Adrenal gland (tissue), 12 donors: ENCODE measurements around the gene SCGB1A1. TPM values are rescaled to one million over a fixed set of nuclear protein-coding genes. Genes with fewer than 3 reads are reported as not detected.

Source experiments
- DNase-seq, 7 donors: peaks; one replicate each; pipeline ENCODE4 v3.0.0-alpha.2; 2019 to 2020
- H3K27ac ChIP-seq, 5 donors: fragments of 200-600 bp; sonication (generic) in 4 of 5; 1 replicate in 3 of 5; 2 replicates in 2 of 5; pipeline versions ENCODE4 v1.5.1 to v1.8.0; 2016 to 2020; ENCODE audit warnings: mild to moderate bottlenecking in 1 of 5
- H3K27me3 ChIP-seq: fragments of 200-600 bp; 2 replicates; pipeline ENCODE4 v1.8.0; 2021
- H3K36me3 ChIP-seq, 2 donors: fragments of 200-600 bp; replicated peaks in 1 of 2; 1 replicate in 1 of 2; 2 replicates in 1 of 2; pipeline versions ENCODE4 v1.5.1 to v1.8.0; 2018 to 2022
- H3K4me1 ChIP-seq, 2 donors: fragments of 200-600 bp; replicated peaks in 1 of 2; 1 replicate in 1 of 2; 2 replicates in 1 of 2; pipeline versions ENCODE4 v1.5.1 to v1.8.0; 2018 to 2021
- H3K4me3 ChIP-seq, 4 donors: fragments of 200-600 bp; sonication (generic) in 3 of 4; one replicate each; pipeline ENCODE4 v1.5.1; 2016 to 2018
- H3K9me3 ChIP-seq, 3 donors: fragments of 200-600 bp; sonication (generic) in 1 of 3; replicated peaks in 1 of 3; 1 replicate in 2 of 3; 2 replicates in 1 of 3; pipeline versions ENCODE4 v1.5.1 to v1.8.0; 2016 to 2021
- POLR2A ChIP-seq, 2 donors: fragments of 450-650 bp; IDR thresholded peaks; one replicate each; pipeline ENCODE4 v1.6.1; 2017; ENCODE audit warnings: antibody characterized with exemption in 2 of 2, mild to moderate bottlenecking in 2 of 2, moderate library complexity in 1 of 2
- WGBS, 4 donors: extraction: QIAGEN DNeasy Blood & Tissue Kit in 2 of 4; methylation state at CpG; one replicate each; pipeline versions ENCODE4 v1.1.5 to v1.1.7; 2013 to 2017; 5-methylcytosine and 5-hydroxymethylcytosine counted together
- intact Hi-C, 2 donors: fragments of 100-400 bp; cut with DNase I; formaldehyde crosslinking; loops; one replicate each; pipeline versions ENCODE4 v1.14.1 to v1.15.0; 2022 to 2023
- polyA plus RNA-seq, 3 donors: library from polyadenylated mRNA; stranded (reverse); fragments of 200-250 nt in 2 of 3; fragments of 350-450 nt in 1 of 3; fragmentation: Illumina TruSeq in 1 of 3; extraction: RNeasy Lipid Tissue Mini Kit (QIAGEN cat#74804) in 1 of 3; gene quantifications; one replicate each; pipeline ENCODE4 v1.2.3, GENCODE V29; 2013 to 2014
- total RNA-seq, 9 donors: library from RNA; depleted of rRNA in 4 of 9; stranded (reverse); fragments of >200 nt in 4 of 9; fragments of 120-200 nt in 1 of 9; fragmentation: NEBNext Ultra II Directional in 1 of 9; extraction: Animal tissue kit (Norgen Biotek cat#: 25700) in 1 of 9; gene quantifications; one replicate each; pipeline versions ENCODE4 v1.1.0 to v1.2.4, GENCODE V29; 2013 to 2023
- TF ChIP-seq, protein P1 (sequence below), 6 experiments: fragments of 450-650 bp in 4 of 6; fragments of 200-600 bp in 2 of 6; sonication (generic) in 1 of 6; IDR thresholded peaks; 1 replicate in 5 of 6; 2 replicates in 1 of 6; pipeline versions ENCODE4 v1.5.1 to v1.8.0; 2016 to 2021; ENCODE audit warnings: antibody characterized with exemption in 6 of 6, mild to moderate bottlenecking in 2 of 6, moderate library complexity in 1 of 6
- donor health status: healthy with polysubstance abuse.
- donor health status: Bipolar disorder and iron deficiency.
- donor health status: DM: yes; HTN: yes; CAD: no.
- donor health status: DM: no; HTN: no; CAD: no.
- donor health status: DM: no; HTN: no; CAD: no.
- donor health status: DM: yes; HTN: yes; CAD: no.

The SCGB1A1 gene
- total and polyA plus RNA-seq, 12 donors: 1.5 to 3.1 (median 1.7) TPM; not detected in 9

DNA sequence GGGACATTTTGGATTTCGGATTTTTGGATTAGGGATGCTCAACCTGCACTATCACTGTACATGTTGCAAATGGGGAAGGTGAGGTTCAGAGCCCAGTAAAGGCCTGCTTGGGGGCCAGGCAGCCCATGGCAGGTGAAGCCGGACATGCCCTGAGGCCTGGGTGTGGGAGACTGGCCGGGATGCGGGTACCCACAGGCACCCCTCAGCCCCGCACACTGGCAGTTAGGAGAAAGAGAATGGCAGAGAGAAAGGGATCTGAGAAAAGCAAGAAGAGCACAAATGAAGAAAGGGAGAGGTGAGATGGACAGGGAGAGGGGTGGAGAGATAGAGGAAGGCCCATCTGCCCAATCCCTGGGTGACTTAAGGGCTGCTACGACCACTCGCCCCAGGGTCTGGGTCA lies 52.8 kb downstream of the SCGB1A1 start:
- TF ChIP-seq POLR2A (IDR thresholded peaks at IDR 0.05): no peak
- TF ChIP-seq, protein P1, sequence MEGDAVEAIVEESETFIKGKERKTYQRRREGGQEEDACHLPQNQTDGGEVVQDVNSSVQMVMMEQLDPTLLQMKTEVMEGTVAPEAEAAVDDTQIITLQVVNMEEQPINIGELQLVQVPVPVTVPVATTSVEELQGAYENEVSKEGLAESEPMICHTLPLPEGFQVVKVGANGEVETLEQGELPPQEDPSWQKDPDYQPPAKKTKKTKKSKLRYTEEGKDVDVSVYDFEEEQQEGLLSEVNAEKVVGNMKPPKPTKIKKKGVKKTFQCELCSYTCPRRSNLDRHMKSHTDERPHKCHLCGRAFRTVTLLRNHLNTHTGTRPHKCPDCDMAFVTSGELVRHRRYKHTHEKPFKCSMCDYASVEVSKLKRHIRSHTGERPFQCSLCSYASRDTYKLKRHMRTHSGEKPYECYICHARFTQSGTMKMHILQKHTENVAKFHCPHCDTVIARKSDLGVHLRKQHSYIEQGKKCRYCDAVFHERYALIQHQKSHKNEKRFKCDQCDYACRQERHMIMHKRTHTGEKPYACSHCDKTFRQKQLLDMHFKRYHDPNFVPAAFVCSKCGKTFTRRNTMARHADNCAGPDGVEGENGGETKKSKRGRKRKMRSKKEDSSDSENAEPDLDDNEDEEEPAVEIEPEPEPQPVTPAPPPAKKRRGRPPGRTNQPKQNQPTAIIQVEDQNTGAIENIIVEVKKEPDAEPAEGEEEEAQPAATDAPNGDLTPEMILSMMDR (IDR thresholded peaks at IDR 0.05): no peak
- intact Hi-C loops: no loop called here
- H3K27ac ChIP-seq: no peak overlapping the region

DNA sequence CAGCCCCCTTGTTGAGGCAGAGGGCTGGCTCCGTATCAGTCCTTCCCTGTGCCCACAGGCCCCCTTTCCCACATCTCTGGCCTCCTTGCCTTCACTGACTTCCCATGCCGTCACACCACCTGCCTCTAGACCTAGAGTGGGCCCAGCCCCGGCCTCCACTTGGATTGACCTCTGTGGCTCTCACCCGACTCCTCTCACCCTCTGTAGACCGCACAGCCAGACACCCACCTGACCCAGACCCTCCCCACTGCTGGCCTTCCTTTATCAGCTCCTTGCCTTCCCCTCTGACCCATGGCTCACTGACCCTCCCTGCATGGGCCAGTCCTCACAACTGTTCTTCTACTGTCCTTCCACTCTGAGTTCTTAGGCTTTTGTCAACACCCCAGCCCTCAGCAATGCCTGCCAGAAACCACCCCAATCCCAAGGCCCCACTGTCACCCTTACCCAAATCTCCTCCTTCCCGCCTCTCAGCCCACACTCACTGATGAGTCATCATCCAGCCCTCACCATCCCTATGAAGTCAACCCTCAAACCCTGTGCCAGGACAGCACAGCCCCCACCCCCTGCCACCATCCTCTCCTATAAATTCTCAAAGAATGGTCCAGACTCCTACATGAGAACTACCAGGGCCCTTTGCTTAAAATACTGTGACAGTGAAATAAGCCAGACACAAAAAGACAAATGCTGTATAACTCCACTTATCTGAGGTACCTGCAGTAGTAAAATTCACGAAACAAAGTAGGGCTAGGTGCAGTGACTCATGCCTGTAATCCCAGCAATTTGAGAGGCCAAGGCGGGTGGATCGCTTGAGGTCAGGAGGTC lies 53.4 kb downstream of the SCGB1A1 start:
- peaks cover 0 to 5% of the 10 kb centered on the region in 2 donors for H3K4me1 ChIP-seq
- H3K27me3 ChIP-seq: no peaks in the 10 kb centered on the region
- H3K4me3 ChIP-seq: no peak overlapping the region
- TF ChIP-seq POLR2A (IDR thresholded peaks at IDR 0.05): no peak
- TF ChIP-seq, protein P1 (IDR thresholded peaks at IDR 0.05): no peak
- intact Hi-C loops: no loop called here
- 66 to 75% (median 71%) methylated on average over 9 of the region's 9 CpGs for WGBS, 4 donors
- no peaks in the 10 kb centered on the region for H3K36me3 ChIP-seq
- DNase-seq: peak in 5 of 7 donors; percentile 22 to 60 (median 29)
- peak overlapping the region in 1 of 5 donors; percentile 10 for H3K27ac ChIP-seq
- H3K9me3 ChIP-seq: no peaks in the 10 kb centered on the region

More for the DNA sequence above, 52.8 kb downstream of the SCGB1A1 start:
- WGBS, 4 donors: 94 to 97% (median 96%) methylated on average over 6 to 7 of the region's 7 CpGs
- Histone ChIP-seq H3K4me1 (peaks cover 0 to 5% of the 10 kb centered on the region in 2 donors), H3K36me3 (no peaks in the 10 kb centered on the region), H3K4me3 (no peak overlapping the region), H3K9me3 (no peaks in the 10 kb centered on the region), H3K27me3 (no peaks in the 10 kb centered on the region)
- no peak for DNase-seq

Other genes starting within 250 kb of the SCGB1A1 start
- gene SCGB1D1, start 228.8 kb upstream of the SCGB1A1 start, total RNA-seq: not detected
- gene SCGB1D1, start 228.8 kb upstream of the SCGB1A1 start, polyA plus RNA-seq: not detected
- gene SCGB2A1, start 210.4 kb upstream of the SCGB1A1 start, total RNA-seq: not detected
- not detected for gene SCGB2A1, start 210.4 kb upstream of the SCGB1A1 start, polyA plus RNA-seq
- gene SCGB1D2, start 176.8 kb upstream of the SCGB1A1 start, total RNA-seq: 1 to 10 TPM in 3 of 9 donors, under 1 TPM in 1, not detected in 5; 0.54 to 4.9 (median 2.6) TPM
- 10 to 100 TPM in 1 of 3 donors, 1 to 10 TPM in 2; 2.0 to 13.3 (median 5.8) TPM for gene SCGB1D2, start 176.8 kb upstream of the SCGB1A1 start, polyA plus RNA-seq
- gene SCGB2A2, start 148.9 kb upstream of the SCGB1A1 start, total RNA-seq: not detected
- gene SCGB2A2, start 148.9 kb upstream of the SCGB1A1 start, polyA plus RNA-seq: not detected
- not detected for gene SCGB1D4, start 120.0 kb upstream of the SCGB1A1 start, total RNA-seq
- not detected for gene SCGB1D4, start 120.0 kb upstream of the SCGB1A1 start, polyA plus RNA-seq
- 10 to 100 TPM in 1 of 9 donors, 1 to 10 TPM in 7, under 1 TPM in 1; 0.48 to 17.2 (median 4.8) TPM for gene ASRGL1, start 81.6 kb upstream of the SCGB1A1 start, total RNA-seq
- 1 to 10 TPM; 3.6 to 6.8 (median 4.0) TPM for gene ASRGL1, start 81.6 kb upstream of the SCGB1A1 start, polyA plus RNA-seq
- gene AHNAK, start 127.8 kb downstream of the SCGB1A1 start, total RNA-seq: 100 to 1,000 TPM in 8 of 9 donors, 10 to 100 TPM in 1; 54.2 to 307 (median 195) TPM
- gene AHNAK, start 127.8 kb downstream of the SCGB1A1 start, polyA plus RNA-seq: 10 to 100 TPM; 32.0 to 35.4 (median 32.7) TPM
- gene EEF1G, start 154.9 kb downstream of the SCGB1A1 start, total RNA-seq: 1,000 to 10,000 TPM in 7 of 9 donors, 100 to 1,000 TPM in 2; 943 to 1,585 (median 1,192) TPM
- 1,000 to 10,000 TPM in 1 of 3 donors, 100 to 1,000 TPM in 2; 646 to 1,257 (median 934) TPM for gene EEF1G, start 154.9 kb downstream of the SCGB1A1 start, polyA plus RNA-seq
- 10 to 100 TPM in 7 of 9 donors, 1 to 10 TPM in 2; 7.0 to 32.4 (median 14.9) TPM for gene TUT1, start 172.5 kb downstream of the SCGB1A1 start, total RNA-seq
- gene TUT1, start 172.5 kb downstream of the SCGB1A1 start, polyA plus RNA-seq: 10 to 100 TPM in 2 of 3 donors, 1 to 10 TPM in 1; 9.4 to 67.6 (median 34.0) TPM
- 10 to 100 TPM; 63.9 to 97.3 (median 73.6) TPM for gene MTA2, start 182.8 kb downstream of the SCGB1A1 start, total RNA-seq
- gene MTA2, start 182.8 kb downstream of the SCGB1A1 start, polyA plus RNA-seq: 10 to 100 TPM; 66.5 to 82.4 (median 73.5) TPM
- gene EML3, start 193.7 kb downstream of the SCGB1A1 start, total RNA-seq: 10 to 100 TPM; 13.0 to 97.9 (median 35.4) TPM
- 100 to 1,000 TPM in 2 of 3 donors, 1 to 10 TPM in 1; 9.7 to 198 (median 139) TPM for gene EML3, start 193.7 kb downstream of the SCGB1A1 start, polyA plus RNA-seq
- 10 to 100 TPM in 3 of 9 donors, 1 to 10 TPM in 6; 1.6 to 22.3 (median 4.9) TPM for gene ROM1, start 194.2 kb downstream of the SCGB1A1 start, total RNA-seq
- gene ROM1, start 194.2 kb downstream of the SCGB1A1 start, polyA plus RNA-seq: 10 to 100 TPM in 2 of 3 donors, 1 to 10 TPM in 1; 5.1 to 11.3 (median 11.1) TPM
- gene B3GAT3, start 203.0 kb downstream of the SCGB1A1 start, total RNA-seq: 10 to 100 TPM; 25.3 to 56.6 (median 34.5) TPM
- gene B3GAT3, start 203.0 kb downstream of the SCGB1A1 start, polyA plus RNA-seq: 10 to 100 TPM in 2 of 3 donors, 1 to 10 TPM in 1; 5.9 to 83.3 (median 60.6) TPM
- gene GANAB, start 227.6 kb downstream of the SCGB1A1 start, total RNA-seq: 100 to 1,000 TPM; 105 to 304 (median 182) TPM
- gene GANAB, start 227.6 kb downstream of the SCGB1A1 start, polyA plus RNA-seq: 100 to 1,000 TPM in 1 of 3 donors, 10 to 100 TPM in 2; 90.9 to 177 (median 94.0) TPM
- gene INTS5, start 234.3 kb downstream of the SCGB1A1 start, total RNA-seq: 10 to 100 TPM in 8 of 9 donors, 1 to 10 TPM in 1; 9.6 to 32.3 (median 25.0) TPM
- 1 to 10 TPM; 4.4 to 7.5 (median 4.6) TPM for gene INTS5, start 234.3 kb downstream of the SCGB1A1 start, polyA plus RNA-seq
- 10 to 100 TPM; 42.8 to 87.3 (median 49.8) TPM for gene C11orf98, start 246.2 kb downstream of the SCGB1A1 start, total RNA-seq
- 100 to 1,000 TPM in 2 of 3 donors, 10 to 100 TPM in 1; 95.8 to 142 (median 104) TPM for gene C11orf98, start 246.2 kb downstream of the SCGB1A1 start, polyA plus RNA-seq
- gene CSKMT, start 246.3 kb downstream of the SCGB1A1 start, total RNA-seq: 10 to 100 TPM in 3 of 9 donors, 1 to 10 TPM in 5, not detected in 1; 2.8 to 15.6 (median 8.3) TPM
- gene CSKMT, start 246.3 kb downstream of the SCGB1A1 start, polyA plus RNA-seq: 10 to 100 TPM in 2 of 3 donors, 1 to 10 TPM in 1; 1.9 to 37.2 (median 20.6) TPM